Psoas muscle (tissue), 8 donors: ENCODE data around the gene SLC7A9. TPM values are rescaled to one million over a fixed set of nuclear protein-coding genes. Genes with fewer than 3 reads are reported as not detected.

Source experiments
- ATAC-seq, 4 donors: fragments of 200-7000 bp; cut with Tn5 transposase; one replicate each; pipeline ENCODE4 v1.9.1; 2020; ENCODE audit warnings: moderate library complexity in 3 of 4, mild to moderate bottlenecking in 2 of 4
- DNase-seq, 2 donors: peaks; one replicate each; pipeline ENCODE4 v3.0.0-alpha.2; 2020
- H3K27ac ChIP-seq: fragments of 200-600 bp; one replicate; pipeline ENCODE4 v1.8.0; 2022
- H3K27me3 ChIP-seq, 3 donors: fragments of 200-600 bp in 1 of 3; one replicate each; pipeline versions ENCODE4 v1.6.1 to v1.8.0; 2013 to 2022; ENCODE audit warnings: low read length in 2 of 3, mild to moderate bottlenecking in 2 of 3, moderate library complexity in 1 of 3; ENCODE audit not compliant: insufficient read depth in 3 of 3
- H3K36me3 ChIP-seq, 2 donors: fragments of 200-600 bp in 1 of 2; one replicate each; pipeline versions ENCODE4 v1.6.1 to v1.8.0; 2013 to 2022; ENCODE audit warnings: low read depth in 1 of 2, mild to moderate bottlenecking in 1 of 2, moderate library complexity in 1 of 2; ENCODE audit not compliant: insufficient read depth in 1 of 2
- H3K4me1 ChIP-seq: fragments of 200-600 bp; one replicate; pipeline ENCODE4 v1.8.0; 2022
- H3K4me3 ChIP-seq: fragments of 200-600 bp; one replicate; pipeline ENCODE4 v1.8.0; 2022; ENCODE audit warnings: mild to moderate bottlenecking
- H3K9me3 ChIP-seq: fragments of 200-600 bp; one replicate; pipeline ENCODE4 v1.8.0; 2022
- WGBS, 3 donors: extraction: QIAGEN DNeasy Blood & Tissue Kit; methylation state at CpG; one replicate each; pipeline versions ENCODE4 v1.1.6 to v1.1.7; 2013; 5-methylcytosine and 5-hydroxymethylcytosine counted together
- intact Hi-C, 2 donors: fragments of 100-400 bp; cut with DNase I; formaldehyde crosslinking; loops; one replicate each; pipeline versions ENCODE4 v1.11.0 to v1.14.2; 2022
- polyA plus RNA-seq, 3 donors: library from polyadenylated mRNA; stranded (reverse); fragments of 200-250 nt; gene quantifications; one replicate each; pipeline ENCODE4 v1.2.3, GENCODE V29; 2013
- total RNA-seq, 4 donors: library from RNA; stranded (reverse); fragmentation: NEBNext Ultra II Directional in 2 of 4; extraction: Animal tissue kit (Norgen Biotek cat#: 25700) in 2 of 4; gene quantifications; one replicate each; pipeline versions ENCODE4 v1.2.1 to v1.2.4, GENCODE V29; 2021 to 2023
- TF ChIP-seq, protein P1 (sequence below): fragments of 200-600 bp; IDR thresholded peaks from one replicate; pipeline ENCODE4 v1.8.0; 2022; ENCODE audit warnings: antibody characterized with exemption
- donor health status: healthy with polysubstance abuse.
- donor health status: DM: no; HTN: no; CAD: no; lungs with moderate emphysema.
- donor health status: Bipolar disorder and iron deficiency.
- donor health status: healthy.
- donor health status: DM: yes; HTN: yes; CAD: no.
- donor health status: DM: no; HTN: no; CAD: no.
- donor health status: DM: no; HTN: no; CAD: no.
- donor health status: DM: yes; HTN: yes; CAD: no.

SLC7A9 gene
- total and polyA plus RNA-seq, 7 donors = 0.10 to 0.36 (median 0.17) TPM; not detected in 3

GRCh38 chr19:32862173-32862572, 7.4 kb downstream of the SLC7A9 start:
- DNase-seq = no peak
- Histone ChIP-seq H3K27me3 (no peaks in the 10 kb centered on the region), H3K9me3 (no peaks in the 10 kb centered on the region), H3K27ac (no peak overlapping the region), H3K36me3 (no peaks in the 10 kb centered on the region), H3K4me1 (no peaks in the 10 kb centered on the region), H3K4me3 (no peak overlapping the region)
- ATAC-seq = no peak
- TF ChIP-seq, protein P1, sequence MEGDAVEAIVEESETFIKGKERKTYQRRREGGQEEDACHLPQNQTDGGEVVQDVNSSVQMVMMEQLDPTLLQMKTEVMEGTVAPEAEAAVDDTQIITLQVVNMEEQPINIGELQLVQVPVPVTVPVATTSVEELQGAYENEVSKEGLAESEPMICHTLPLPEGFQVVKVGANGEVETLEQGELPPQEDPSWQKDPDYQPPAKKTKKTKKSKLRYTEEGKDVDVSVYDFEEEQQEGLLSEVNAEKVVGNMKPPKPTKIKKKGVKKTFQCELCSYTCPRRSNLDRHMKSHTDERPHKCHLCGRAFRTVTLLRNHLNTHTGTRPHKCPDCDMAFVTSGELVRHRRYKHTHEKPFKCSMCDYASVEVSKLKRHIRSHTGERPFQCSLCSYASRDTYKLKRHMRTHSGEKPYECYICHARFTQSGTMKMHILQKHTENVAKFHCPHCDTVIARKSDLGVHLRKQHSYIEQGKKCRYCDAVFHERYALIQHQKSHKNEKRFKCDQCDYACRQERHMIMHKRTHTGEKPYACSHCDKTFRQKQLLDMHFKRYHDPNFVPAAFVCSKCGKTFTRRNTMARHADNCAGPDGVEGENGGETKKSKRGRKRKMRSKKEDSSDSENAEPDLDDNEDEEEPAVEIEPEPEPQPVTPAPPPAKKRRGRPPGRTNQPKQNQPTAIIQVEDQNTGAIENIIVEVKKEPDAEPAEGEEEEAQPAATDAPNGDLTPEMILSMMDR = no peak
- WGBS, 3 donors = 90 to 91% (median 91%) methylated on average over 19 of the region's 19 CpGs
- intact Hi-C loops = no loop called here

DNA sequence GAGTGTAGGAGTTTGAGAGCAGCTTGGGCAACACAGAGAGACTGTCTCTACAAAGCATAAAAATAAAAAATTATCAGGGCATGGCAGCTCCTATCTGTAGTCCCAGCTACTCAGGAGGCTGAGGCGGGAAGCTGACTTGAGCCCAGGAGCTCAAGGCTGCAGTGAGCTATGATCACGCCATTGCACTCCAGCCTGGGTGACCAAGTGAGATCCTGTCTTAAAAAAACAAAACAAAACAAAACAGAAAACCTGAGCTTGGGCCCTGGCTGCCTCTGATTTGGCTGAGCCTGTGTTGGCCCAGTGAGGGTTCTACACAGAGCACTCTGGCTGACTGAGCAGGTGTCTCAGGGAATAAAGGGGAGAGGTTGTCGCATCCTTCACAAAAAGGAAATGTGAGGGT, 8.0 kb downstream of the SLC7A9 start:
- ATAC-seq = no peak
- 88 to 99% (median 96%) methylated on average over 3 of the region's 3 CpGs for WGBS, 3 donors

GRCh38 chr19:32859591-32859990, 10.0 kb downstream of the SLC7A9 start:
- H3K9me3 ChIP-seq = no peaks in the 10 kb centered on the region
- no peaks in the 10 kb centered on the region for H3K36me3 ChIP-seq
- no peaks in the 10 kb centered on the region for H3K27me3 ChIP-seq
- WGBS, 3 donors = 93 to 97% (median 94%) methylated on average over 19 of the region's 19 CpGs
- TF ChIP-seq, protein P1 = no peak
- no peaks in the 10 kb centered on the region for H3K4me1 ChIP-seq
- no peak overlapping the region for H3K4me3 ChIP-seq
- intact Hi-C loops = no loop called here
- no peak overlapping the region for H3K27ac ChIP-seq
- DNase-seq = peak in 1 of 2 donors; percentile 32
- no peak for ATAC-seq

More for the DNA sequence above, 8.0 kb downstream of the SLC7A9 start:
- no peak overlapping the region for H3K27ac ChIP-seq
- no peaks in the 10 kb centered on the region for H3K36me3 ChIP-seq
- H3K4me1 ChIP-seq = no peaks in the 10 kb centered on the region
- no peaks in the 10 kb centered on the region for H3K9me3 ChIP-seq
- no peak overlapping the region for H3K4me3 ChIP-seq
- H3K27me3 ChIP-seq = no peaks in the 10 kb centered on the region
- intact Hi-C loops = no loop called here
- DNase-seq = no peak
- TF ChIP-seq, protein P1 = no peak

- H3K36me3 ChIP-seq = no peaks in the 10 kb centered on the region
- TF ChIP-seq, protein P1 = no peak
- intact Hi-C loops = no loop called here
- DNase-seq (no peak), ATAC-seq (no peak)
- H3K4me3 ChIP-seq = no peak overlapping the region
- H3K27me3 ChIP-seq = no peaks in the 10 kb centered on the region
- WGBS, 3 donors = 92 to 99% (median 96%) methylated on average over 10 of the region's 10 CpGs
- H3K4me1 ChIP-seq = no peaks in the 10 kb centered on the region
- H3K9me3 ChIP-seq = no peaks in the 10 kb centered on the region
- H3K27ac ChIP-seq = no peak overlapping the region
Observed at GRCh38 chr19:32858559-32858958, 11.0 kb downstream of the SLC7A9 start.

- 88 to 92% (median 91%) methylated on average over 13 of the region's 13 CpGs for WGBS, 3 donors
- no peaks in the 10 kb centered on the region for H3K9me3 ChIP-seq
- ATAC-seq (no peak), DNase-seq (no peak)
- intact Hi-C loops = no loop called here
- no peak overlapping the region for H3K4me3 ChIP-seq
- TF ChIP-seq, protein P1 = no peak
- H3K4me1 ChIP-seq = no peaks in the 10 kb centered on the region
- H3K36me3 ChIP-seq = no peaks in the 10 kb centered on the region
- H3K27ac ChIP-seq = no peak overlapping the region
- H3K27me3 ChIP-seq = no peaks in the 10 kb centered on the region
Observed at GRCh38 chr19:32858155-32858554, 11.4 kb downstream of the SLC7A9 start.
